Erythroblast (primary cell): ENCODE measurements around the gene SOST.

Source experiments
- GATA1 ChIP-seq: IDR thresholded peaks from 2 replicates; pipeline ENCODE4 v1.6.1; 2011; ENCODE audit warnings: low read depth, mild to moderate bottlenecking, control low read depth, low read length, moderate library complexity
- POLR2A ChIP-seq: IDR thresholded peaks from 2 replicates; pipeline ENCODE4 v1.6.1; 2011; ENCODE audit warnings: mild to moderate bottlenecking, low read length

- TF ChIP-seq GATA1, result no peak
- TF ChIP-seq POLR2A, result no peak
These were observed 505 bp downstream of the SOST start for GRCh38 chr17:43758086-43758485.
